Hematopoietic multipotent progenitor cell treated with erythropoietin and hydrocortisone succinate and interleukin-3 and kit ligand, for 4 days (in vitro differentiated cells): ENCODE results near the gene HDAC2.
"Not testable (repeated sequence)": the region's sequence is repeated elsewhere in the genome, so short reads cannot be mapped to it uniquely, and the experiment has no call there.

ENCODE experiments used
- DNase-seq: peaks from one replicate; pipeline ENCODE4 v3.0.0-alpha.2; 2015

The HDAC2 gene

DNA sequence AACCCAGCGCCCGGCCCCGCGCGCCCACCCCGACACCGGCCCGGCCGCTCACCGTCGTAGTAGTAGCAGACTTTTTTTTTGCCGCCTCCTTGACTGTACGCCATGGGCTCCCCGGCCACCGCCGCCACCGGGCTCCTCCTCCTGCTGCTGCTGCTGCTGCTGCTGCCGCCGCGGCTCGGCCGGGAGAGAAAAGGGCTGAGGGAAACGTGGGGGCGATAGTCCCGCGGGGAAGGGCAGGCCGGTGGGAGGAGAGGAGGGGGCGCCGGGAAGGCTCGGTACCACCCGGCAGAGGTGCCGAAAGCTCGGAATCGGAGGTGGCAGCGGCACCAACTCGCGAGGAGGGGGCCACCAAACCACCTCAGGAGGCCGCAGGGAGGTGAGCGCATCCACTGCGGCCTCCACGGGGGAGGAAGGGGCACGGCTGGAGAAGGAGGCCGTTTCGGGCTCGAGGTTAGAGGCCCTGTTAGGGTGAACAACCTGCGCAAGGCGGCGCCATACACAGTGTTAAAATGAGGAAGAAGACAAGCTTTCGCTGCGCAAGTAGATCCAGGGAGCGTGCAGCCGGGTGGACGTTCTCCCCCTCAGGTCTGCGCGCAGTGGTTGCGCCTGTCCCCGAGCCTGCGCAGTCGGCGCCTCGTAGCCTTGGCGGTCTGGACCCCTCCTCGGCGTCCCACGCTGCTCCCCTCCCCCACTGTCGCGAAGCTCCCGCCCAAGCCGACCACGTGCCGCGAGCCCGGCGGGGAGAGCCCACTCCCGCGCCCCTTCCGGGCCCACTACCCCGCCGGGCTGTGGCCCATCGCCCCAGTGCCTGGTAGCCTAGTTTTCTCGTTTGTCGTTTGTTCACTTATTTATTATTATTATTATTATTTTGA is at the start of gene HDAC2:
Gene HDAC2 (minus strand): TSS at position 344 of the 872 bp plus-strand sequence. CDS start 240 bp downstream, at position 104.
- DNase-seq, result peak; percentile 96

DNA sequence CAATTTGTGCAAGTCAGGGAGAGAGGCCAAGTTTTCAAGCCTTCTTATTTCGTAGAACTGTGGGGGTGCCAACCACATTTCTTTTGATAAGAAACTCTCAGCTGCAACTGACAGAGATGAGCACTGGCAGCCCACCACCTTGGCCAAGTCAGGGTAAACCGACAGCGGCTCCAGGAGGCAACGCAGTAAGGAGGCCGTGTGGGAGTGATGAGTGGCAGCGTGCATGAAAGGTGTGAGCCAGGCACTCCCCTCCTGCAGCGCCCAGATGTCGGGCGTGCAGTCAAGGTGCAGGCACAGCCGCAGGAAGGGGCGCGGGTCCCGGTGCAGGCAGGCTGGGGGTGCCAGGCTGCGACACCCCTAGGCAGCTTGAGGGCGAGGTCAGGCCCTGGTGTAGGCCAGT is 49.2 kb upstream of the HDAC2 start:
- DNase-seq, result no peak

- not testable (repeated sequence) for DNase-seq
These were observed 46.2 kb upstream of the HDAC2 start for GRCh38 chr6:114017146-114017545.

DNA sequence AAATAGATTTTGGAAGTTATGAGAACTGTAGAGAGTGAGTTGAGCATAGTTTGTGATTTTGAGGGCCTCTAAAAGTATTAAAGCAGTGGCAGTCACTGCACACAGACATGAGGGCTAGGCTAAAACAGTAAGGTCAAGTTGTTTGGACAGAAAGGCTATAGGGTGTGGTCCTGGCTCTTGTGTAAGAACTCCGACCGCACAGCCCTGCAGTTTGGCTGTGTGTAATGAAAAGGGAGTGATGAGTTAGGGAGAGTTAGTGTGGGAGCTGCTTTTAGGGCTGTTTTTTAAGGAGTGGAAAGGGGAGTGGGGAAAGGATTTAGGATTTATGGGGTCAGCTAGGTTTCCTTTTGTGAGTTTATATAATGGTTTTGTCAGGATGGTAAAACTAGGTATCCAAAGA is 43.2 kb upstream of the HDAC2 start:
- DNase-seq, result not testable (repeated sequence)

GRCh38 chr6:114011486-114011885 is 40.5 kb upstream of the HDAC2 start:
- DNase-seq, result not testable (repeated sequence)

DNA sequence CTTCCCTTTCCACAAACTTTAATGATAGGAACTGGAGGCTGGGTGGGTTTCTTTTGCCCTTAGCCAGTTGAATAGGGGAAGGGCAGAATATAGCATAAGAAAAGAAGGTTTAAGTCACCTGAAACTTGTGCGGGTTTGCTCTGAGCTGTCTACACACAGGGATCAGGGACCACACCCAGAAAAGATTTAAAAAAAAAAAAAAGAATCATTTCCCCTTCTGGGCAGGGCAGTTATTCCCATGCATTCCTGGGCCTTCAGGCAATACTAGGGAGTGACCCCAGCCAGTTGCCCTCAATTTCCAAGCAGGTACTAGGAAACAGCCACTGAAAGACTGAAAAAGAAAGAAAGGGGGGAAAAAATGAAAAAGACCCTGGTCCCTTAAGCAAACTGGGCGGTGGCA is 39.6 kb upstream of the HDAC2 start:
- DNase-seq, result no peak

DNA sequence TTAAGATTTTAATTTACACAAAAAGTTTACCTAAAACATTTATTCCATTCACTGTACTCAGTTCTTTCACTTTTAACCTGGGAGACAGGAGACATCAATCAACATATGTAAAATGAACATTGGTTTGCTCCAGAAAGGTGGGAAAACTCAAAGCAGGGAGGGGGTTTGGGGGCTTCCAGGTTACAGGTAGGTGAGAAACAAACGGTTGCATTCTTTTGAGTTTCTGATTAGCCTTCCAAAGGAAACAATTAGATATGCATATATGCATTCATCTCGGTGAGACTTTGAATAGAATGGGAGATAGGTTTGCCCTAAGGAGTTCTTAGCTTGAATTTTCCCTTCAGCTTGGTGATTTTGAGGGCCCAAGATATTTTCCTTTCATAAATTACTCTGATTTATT is 38.2 kb upstream of the HDAC2 start:
- no peak for DNase-seq

- DNase-seq, result no peak
These were observed 37.4 kb upstream of the HDAC2 start for GRCh38 chr6:114008331-114008730.

- DNase-seq, result no peak
These were observed 36.6 kb upstream of the HDAC2 start for GRCh38 chr6:114007516-114007915.

DNA sequence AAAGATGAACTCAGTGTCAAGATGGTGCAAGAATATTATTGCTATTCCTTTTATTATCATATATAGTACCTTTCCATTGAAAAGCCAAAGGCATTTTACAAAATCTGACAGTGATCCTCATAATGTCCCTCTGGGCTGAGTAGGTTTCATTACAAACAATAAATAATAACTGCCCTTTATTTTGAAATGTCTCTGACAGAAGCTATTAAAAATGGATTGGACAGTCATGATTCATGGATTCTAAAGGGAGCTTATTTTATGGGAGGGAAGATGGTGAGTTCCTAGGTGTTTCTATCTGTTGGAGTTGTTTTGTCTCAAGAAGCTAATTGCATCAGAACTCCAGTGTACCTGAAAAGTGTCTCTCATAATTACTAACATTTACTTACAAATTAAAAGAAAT is 30.4 kb upstream of the HDAC2 start:
- no peak for DNase-seq

- DNase-seq, result no peak
These were observed 29.1 kb upstream of the HDAC2 start for GRCh38 chr6:114000069-114000468.

DNA sequence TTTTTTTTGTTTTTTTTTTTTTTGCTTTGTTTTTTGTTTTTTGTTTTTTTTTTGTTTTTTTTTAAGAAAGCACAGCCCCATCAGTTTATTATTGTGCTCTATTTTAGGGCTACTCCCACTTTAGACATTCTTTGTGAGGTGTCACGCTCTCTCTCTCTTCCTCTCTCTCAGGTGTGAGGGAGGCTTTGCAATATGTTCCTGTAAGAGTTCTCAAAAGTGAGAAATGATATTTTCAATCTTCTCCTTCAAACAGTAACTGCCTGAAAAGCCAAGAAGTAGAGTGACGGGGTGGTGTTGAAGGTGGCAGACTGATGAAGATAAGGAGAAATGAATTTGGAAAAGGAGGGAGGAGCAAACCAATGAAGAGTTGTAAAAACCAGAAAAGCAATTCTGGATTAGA is 28.3 kb upstream of the HDAC2 start:
- no peak for DNase-seq

GRCh38 chr6:113998811-113999210 is 27.9 kb upstream of the HDAC2 start:
- DNase-seq, result no peak

DNA sequence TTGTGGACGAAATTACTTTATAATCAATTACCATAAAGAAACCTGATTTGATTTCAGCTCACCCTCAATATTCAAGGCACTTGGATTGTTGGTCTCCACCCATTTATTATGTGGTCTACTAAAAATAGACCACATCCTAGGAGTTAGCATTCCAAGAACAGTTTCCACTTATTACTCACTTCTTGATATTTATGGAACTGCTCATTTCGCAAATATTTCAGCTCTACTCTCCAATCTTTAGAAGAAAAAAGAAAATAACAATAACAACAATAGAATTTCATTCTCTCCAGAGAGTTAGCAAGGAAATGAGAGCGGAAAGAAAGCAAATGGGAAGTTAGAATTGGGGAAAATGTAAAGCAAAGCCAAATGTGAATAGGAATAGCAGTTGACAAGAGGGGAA is 26.2 kb upstream of the HDAC2 start:
- DNase-seq, result no peak

- DNase-seq, result no peak
These were observed 24.7 kb upstream of the HDAC2 start for GRCh38 chr6:113995634-113996033.

DNA sequence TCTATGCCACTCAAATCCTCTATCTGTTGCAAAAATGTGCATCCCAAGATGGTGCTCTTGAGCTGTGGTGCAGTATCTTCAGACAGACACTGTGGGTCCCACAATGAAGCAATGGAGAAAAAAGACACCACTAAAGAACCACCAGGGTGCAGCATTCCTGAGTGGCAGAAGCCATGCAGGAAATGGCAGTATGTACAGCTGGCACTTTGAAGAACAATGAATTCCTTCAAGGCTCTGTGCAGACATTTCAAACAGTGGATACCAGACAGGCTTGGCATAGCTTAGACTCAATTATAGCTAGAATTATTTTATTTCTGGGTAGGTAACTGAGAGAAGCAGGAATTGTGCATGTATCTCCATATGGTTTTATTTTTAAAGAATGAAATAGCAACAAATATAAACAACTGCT is 24.0 kb upstream of the HDAC2 start:
- DNase-seq, result peak; percentile 85

GRCh38 chr6:113989675-113990074 is 18.7 kb upstream of the HDAC2 start:
- no peak for DNase-seq

DNA sequence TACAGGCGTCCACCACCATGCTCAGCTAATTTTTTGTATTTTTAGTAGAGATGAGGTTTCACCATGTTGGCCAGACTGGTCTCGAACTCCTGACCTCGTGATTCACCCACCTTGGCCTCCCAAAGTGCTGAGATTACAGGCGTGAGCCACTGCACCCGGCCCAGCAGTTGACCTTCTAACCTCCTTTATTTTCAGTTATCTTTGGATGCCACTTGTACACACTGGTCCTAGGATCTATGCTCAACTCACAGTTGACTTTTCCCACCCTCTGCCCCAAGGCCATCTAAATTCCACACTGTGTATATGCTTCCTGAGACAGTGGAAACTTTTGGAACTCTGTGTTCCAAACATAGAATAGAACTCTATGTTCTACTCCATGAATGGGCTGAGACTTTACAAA is 11.7 kb upstream of the HDAC2 start:
- DNase-seq, result not testable (repeated sequence)

DNA sequence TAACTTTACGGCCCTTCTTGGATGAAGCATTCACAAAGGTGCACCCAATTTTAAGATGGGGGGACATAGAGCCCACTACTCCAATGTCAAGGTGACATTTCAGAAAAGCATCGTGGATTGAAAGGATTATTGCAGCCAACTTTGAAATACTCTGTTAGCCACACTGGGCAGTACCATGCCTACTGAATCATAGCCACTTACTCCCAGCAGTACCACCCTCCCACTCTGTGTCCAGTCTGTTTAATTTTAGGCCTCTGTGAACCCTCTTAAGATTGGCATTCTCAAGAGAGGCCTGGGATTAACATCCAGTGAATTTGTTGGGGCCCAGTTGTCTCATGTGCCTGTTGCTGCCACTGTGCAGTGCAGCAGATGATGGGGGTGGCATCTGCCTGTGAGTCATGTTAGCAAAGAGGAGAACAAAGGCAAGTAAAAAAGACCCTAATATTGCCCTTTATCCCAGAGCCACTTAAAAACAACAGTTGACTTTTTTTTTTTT is 11.2 kb upstream of the HDAC2 start:
- no peak for DNase-seq

GRCh38 chr6:113980937-113981554 is 10.1 kb upstream of the HDAC2 start:
- peak; percentile 67 for DNase-seq

- peak; percentile 57 for DNase-seq
These were observed 9.0 kb upstream of the HDAC2 start for GRCh38 chr6:113979937-113980336.

- no peak for DNase-seq
These were observed 7.2 kb upstream of the HDAC2 start for GRCh38 chr6:113978084-113978675.

DNA sequence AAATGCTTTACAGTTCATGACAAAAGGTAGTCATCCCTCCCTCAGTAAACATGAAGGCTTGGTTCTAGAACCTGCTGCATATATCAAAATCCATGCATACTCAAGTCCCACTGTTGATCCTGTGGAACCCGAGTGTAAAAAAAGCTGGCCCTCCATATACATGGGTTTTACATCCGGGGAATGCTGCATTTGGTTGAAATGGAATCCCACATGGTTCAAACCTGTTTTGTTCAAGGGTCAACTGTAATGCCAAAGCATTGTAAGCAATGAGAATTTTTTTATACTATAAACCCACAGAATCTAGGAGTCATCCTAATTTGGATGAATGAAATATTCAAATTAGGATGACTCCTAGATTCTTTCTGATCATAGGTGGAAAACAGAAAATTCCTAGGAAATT is 5.9 kb upstream of the HDAC2 start:
- DNase-seq, result no peak

DNA sequence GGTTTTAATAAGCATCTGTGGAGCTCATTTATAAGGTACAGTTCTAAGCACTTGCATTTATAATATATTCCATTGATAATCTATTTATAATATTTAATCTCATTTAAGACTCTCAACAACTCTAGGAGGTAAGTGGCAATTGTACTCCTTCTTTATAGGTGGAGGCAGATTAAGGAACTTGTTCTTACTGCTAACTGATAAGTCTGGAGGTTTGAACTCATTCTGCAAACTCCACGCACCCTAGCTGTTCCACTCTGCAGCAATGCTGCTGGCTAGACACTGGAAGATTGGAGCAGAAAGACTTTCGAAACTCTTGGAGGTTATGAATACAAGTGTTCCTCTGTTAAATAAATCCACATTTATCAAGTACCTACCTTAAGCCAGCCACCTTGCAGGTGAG is 793 bp upstream of the HDAC2 start:
- peak; percentile 53 for DNase-seq
